CD14-positive monocyte (primary cell): Measurements from ENCODE around the gene WBP2NL. TPM values are rescaled to one million over a fixed set of nuclear protein-coding genes. Genes with fewer than 3 reads are reported as not detected.

ENCODE experiments used
- DNase-seq, 3 donors: peaks; one replicate each; pipeline ENCODE4 v3.0.0-alpha.2; 2011 to 2022
- H2AFZ ChIP-seq: 2 replicates; pipeline ENCODE4 v1.6.0; 2012; ENCODE audit warnings: mild to moderate bottlenecking, low read depth, low read length, inconsistent platforms; ENCODE audit not compliant: insufficient read depth, poor library complexity, severe bottlenecking
- H3K27ac ChIP-seq, 2 donors: 1 replicate in 1 of 2; 2 replicates in 1 of 2; pipeline ENCODE4 v1.5.1; 2012 to 2013; ENCODE audit warnings: low read length in 2 of 2, control low read depth in 1 of 2, inconsistent platforms in 1 of 2, low read depth in 1 of 2, mild to moderate bottlenecking in 1 of 2
- H3K27me3 ChIP-seq, 2 donors: one replicate each; pipeline versions ENCODE4 v1.6.0 to v1.6.1; 2011 to 2013; ENCODE audit warnings: low read length in 2 of 2; ENCODE audit not compliant: control insufficient read depth in 2 of 2, insufficient read depth in 2 of 2
- H3K36me3 ChIP-seq, 2 donors: replicated peaks in 1 of 2; 1 replicate in 1 of 2; 2 replicates in 1 of 2; pipeline versions ENCODE4 v1.5.1 to v1.6.1; 2012 to 2013; ENCODE audit warnings: low read length in 2 of 2, control low read depth in 1 of 2, inconsistent platforms in 1 of 2, mild to moderate bottlenecking in 1 of 2; ENCODE audit not compliant: insufficient read depth in 2 of 2, control insufficient read depth in 1 of 2
- H3K4me1 ChIP-seq, 2 donors: 1 replicate in 1 of 2; 2 replicates in 1 of 2; pipeline versions ENCODE4 v1.5.1 to v1.6.1; 2012 to 2013; ENCODE audit warnings: low read length in 2 of 2, control low read depth in 1 of 2, inconsistent platforms in 1 of 2, mild to moderate bottlenecking in 1 of 2, moderate library complexity in 1 of 2; ENCODE audit not compliant: insufficient read depth in 2 of 2, control insufficient read depth in 1 of 2
- H3K4me2 ChIP-seq: replicated peaks from 2 replicates; pipeline ENCODE3; 2012; ENCODE audit warnings: low read length, moderate library complexity, mild to moderate bottlenecking; ENCODE audit not compliant: poor library complexity, severe bottlenecking; ENCODE audit errors: extremely low read depth
- H3K4me3 ChIP-seq, 3 experiments: fragments of 200-600 bp in 1 of 3; sonication (generic) in 1 of 3; replicated peaks in 1 of 3; 1 replicate in 2 of 3; 2 replicates in 1 of 3; pipeline ENCODE4 v1.5.1; 2011 to 2013; ENCODE audit warnings: low read length in 3 of 3, mild to moderate bottlenecking in 3 of 3, control low read depth in 2 of 3, low read depth in 2 of 3, inconsistent platforms in 1 of 3, moderate library complexity in 1 of 3
- H3K79me2 ChIP-seq: 2 replicates; pipeline ENCODE4 v1.6.0; 2012; ENCODE audit warnings: mild to moderate bottlenecking, control low read depth, inconsistent platforms, low read length, moderate library complexity; ENCODE audit not compliant: insufficient read depth
- H3K9ac ChIP-seq: 2 replicates; pipeline ENCODE4 v1.6.0; 2017; ENCODE audit warnings: low read length, mild to moderate bottlenecking; ENCODE audit not compliant: insufficient read depth, poor library complexity, severe bottlenecking
- H3K9me3 ChIP-seq, 2 donors: replicated peaks in 1 of 2; 1 replicate in 1 of 2; 2 replicates in 1 of 2; pipeline versions ENCODE4 v1.5.1 to v1.6.1; 2012 to 2013; ENCODE audit warnings: low read length in 2 of 2, control low read depth in 1 of 2; ENCODE audit not compliant: control insufficient read depth in 1 of 2, insufficient read depth in 1 of 2
- H4K20me1 ChIP-seq: 2 replicates; pipeline ENCODE4 v1.6.0; 2012; ENCODE audit warnings: mild to moderate bottlenecking, low read length, control low read depth, moderate library complexity; ENCODE audit not compliant: insufficient read depth
- H3K27ac Mint-ChIP-seq, 7 donors: one replicate each; pipeline ENCODE4 v1.8.0; 2020; ENCODE audit warnings: mild to moderate bottlenecking in 7 of 7, mixed read lengths in 7 of 7, moderate library complexity in 6 of 7, inconsistent platforms in 2 of 7
- H3K27me3 Mint-ChIP-seq, 3 donors: one replicate each; pipeline ENCODE4 v1.8.0; 2021 to 2022; ENCODE audit warnings: low read depth in 3 of 3, mild to moderate bottlenecking in 3 of 3, mixed read lengths in 3 of 3, moderate library complexity in 3 of 3, inconsistent platforms in 1 of 3
- H3K36me3 Mint-ChIP-seq, 2 donors: one replicate each; pipeline ENCODE4 v1.8.0; 2020; ENCODE audit warnings: mixed read lengths in 2 of 2, inconsistent platforms in 1 of 2, mild to moderate bottlenecking in 1 of 2
- H3K4me1 Mint-ChIP-seq: one replicate; pipeline ENCODE4 v1.8.0; 2020; ENCODE audit warnings: mild to moderate bottlenecking, mixed read lengths
- H3K4me3 Mint-ChIP-seq, 2 donors: one replicate each; pipeline ENCODE4 v1.8.0; 2020; ENCODE audit warnings: mild to moderate bottlenecking in 2 of 2, mixed read lengths in 2 of 2, moderate library complexity in 1 of 2
- H3K9me3 Mint-ChIP-seq, 7 donors: one replicate each; pipeline ENCODE4 v1.8.0; 2020 to 2022; ENCODE audit warnings: mixed read lengths in 7 of 7, mild to moderate bottlenecking in 6 of 7, moderate library complexity in 6 of 7, inconsistent platforms in 2 of 7
- WGBS: methylation state at CpG from one replicate; pipeline ENCODE4 v1.1.5; 2013; ENCODE audit warnings: missing lambda C conversion rate; ENCODE audit not compliant: insufficient coverage; 5-methylcytosine and 5-hydroxymethylcytosine counted together
- intact Hi-C, 2 donors: fragments of 100-400 bp; cut with micrococcal nuclease; formaldehyde crosslinking; loops; one replicate each; pipeline versions ENCODE4 v1.15.0 to v1.15.1; 2023
- polyA plus RNA-seq, 3 donors: library from polyadenylated mRNA; depleted of rRNA in 1 of 3; unstranded in 2 of 3; stranded (reverse) in 1 of 3; fragments of 300-500 nt in 2 of 3; fragments of >200 nt in 1 of 3; fragmentation: Illumina TruSeq in 2 of 3; gene quantifications; 1 replicate in 2 of 3; 2 replicates in 1 of 3; pipeline ENCODE4 v1.2.3, GENCODE V29; 2012 to 2021
- TF ChIP-seq, protein P1 (sequence below): fragments of 200-600 bp; IDR thresholded peaks from one replicate; pipeline ENCODE4 v1.8.0; 2022; ENCODE audit warnings: antibody characterized with exemption, mild to moderate bottlenecking

WBP2NL gene
- polyA plus RNA-seq, 3 donors = 0.48 to 0.83 (median 0.71) TPM

DNA sequence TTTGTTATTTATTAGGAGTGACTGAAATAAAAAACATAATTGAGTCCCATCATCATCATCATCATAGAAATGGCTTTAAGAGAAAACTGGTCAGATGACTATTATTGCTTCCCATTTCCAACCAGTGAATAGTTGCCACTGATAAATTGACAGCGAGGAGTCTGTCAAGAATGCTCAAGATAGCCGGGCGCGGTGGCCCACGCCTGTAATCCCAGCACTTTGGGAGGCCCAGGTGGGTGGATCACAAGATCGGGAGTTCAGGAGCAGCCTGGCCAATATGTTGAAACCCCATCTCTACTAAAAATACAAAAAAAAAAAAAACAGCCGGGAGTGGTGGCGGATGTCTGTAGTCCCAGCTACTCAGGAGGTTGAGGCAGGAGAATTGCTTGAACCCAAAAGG is 1.9 kb downstream of the WBP2NL start:
- H4K20me1 ChIP-seq = no peaks in the 10 kb centered on the region
- Mint-ChIP-seq H3K27ac (no peak overlapping the region), H3K36me3 (peaks cover 11 to 13% of the 10 kb centered on the region in 2 donors), H3K27me3 (peaks cover 4 to 15% (median 5%) of the 10 kb centered on the region in 3 donors), H3K4me3 (no peak overlapping the region), H3K4me1 (peaks cover 13% of the 10 kb centered on the region), H3K9me3 (peaks cover 3 to 31% (median 18%) of the 10 kb centered on the region in 7 donors)
- no peak overlapping the region for H3K9ac ChIP-seq
- 100% methylated on average over 4 of the region's 8 CpGs for WGBS
- H3K4me1 ChIP-seq = peaks cover 17 to 20% of the 10 kb centered on the region in 2 donors
- H3K27ac ChIP-seq = no peak overlapping the region
- no peak overlapping the region for H3K4me3 ChIP-seq
- DNase-seq = no peak
- peaks cover 6% of the 10 kb centered on the region for H3K79me2 ChIP-seq
- no peak overlapping the region for H3K4me2 ChIP-seq
- no peaks in the 10 kb centered on the region for H3K36me3 ChIP-seq
- TF ChIP-seq, protein P1, sequence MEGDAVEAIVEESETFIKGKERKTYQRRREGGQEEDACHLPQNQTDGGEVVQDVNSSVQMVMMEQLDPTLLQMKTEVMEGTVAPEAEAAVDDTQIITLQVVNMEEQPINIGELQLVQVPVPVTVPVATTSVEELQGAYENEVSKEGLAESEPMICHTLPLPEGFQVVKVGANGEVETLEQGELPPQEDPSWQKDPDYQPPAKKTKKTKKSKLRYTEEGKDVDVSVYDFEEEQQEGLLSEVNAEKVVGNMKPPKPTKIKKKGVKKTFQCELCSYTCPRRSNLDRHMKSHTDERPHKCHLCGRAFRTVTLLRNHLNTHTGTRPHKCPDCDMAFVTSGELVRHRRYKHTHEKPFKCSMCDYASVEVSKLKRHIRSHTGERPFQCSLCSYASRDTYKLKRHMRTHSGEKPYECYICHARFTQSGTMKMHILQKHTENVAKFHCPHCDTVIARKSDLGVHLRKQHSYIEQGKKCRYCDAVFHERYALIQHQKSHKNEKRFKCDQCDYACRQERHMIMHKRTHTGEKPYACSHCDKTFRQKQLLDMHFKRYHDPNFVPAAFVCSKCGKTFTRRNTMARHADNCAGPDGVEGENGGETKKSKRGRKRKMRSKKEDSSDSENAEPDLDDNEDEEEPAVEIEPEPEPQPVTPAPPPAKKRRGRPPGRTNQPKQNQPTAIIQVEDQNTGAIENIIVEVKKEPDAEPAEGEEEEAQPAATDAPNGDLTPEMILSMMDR = no peak
- H2AFZ ChIP-seq = no peak overlapping the region
- intact Hi-C loops = no loop called here
- H3K27me3 ChIP-seq = no peaks in the 10 kb centered on the region
- peaks cover 0 to 18% of the 10 kb centered on the region in 2 donors for H3K9me3 ChIP-seq

DNA sequence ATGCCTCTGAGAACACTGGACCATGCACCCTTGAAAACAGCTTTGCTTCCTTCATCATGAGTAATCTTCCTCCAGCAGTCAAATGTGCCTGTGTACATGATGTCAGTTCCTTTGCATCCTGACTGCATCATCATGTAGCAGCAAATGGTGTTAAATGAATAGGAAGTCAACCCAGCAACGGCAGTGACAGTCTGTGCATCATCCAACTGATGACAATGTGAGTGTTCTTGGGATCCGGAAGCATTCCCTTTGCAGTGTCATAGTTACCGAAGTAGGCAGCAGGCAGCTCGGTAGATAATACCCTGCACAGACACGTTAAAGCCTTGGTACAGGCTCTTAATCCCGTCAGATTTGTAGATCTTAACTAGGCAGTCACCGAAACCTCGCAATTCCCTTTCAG is 2.5 kb downstream of the WBP2NL start:
- peak in 1 of 3 donors; percentile 30 for DNase-seq
- Mint-ChIP-seq H3K36me3 (peaks cover 11 to 13% of the 10 kb centered on the region in 2 donors), H3K27ac (no peak overlapping the region), H3K4me1 (peaks cover 12% of the 10 kb centered on the region), H3K9me3 (peaks cover 7 to 35% (median 20%) of the 10 kb centered on the region in 7 donors), H3K27me3 (peaks cover 4 to 15% (median 6%) of the 10 kb centered on the region in 3 donors), H3K4me3 (no peak overlapping the region)
- WGBS = 77% methylated on average over 7 of the region's 8 CpGs
- no peak overlapping the region for H3K4me2 ChIP-seq
- H3K9me3 ChIP-seq = peaks cover 0 to 18% of the 10 kb centered on the region in 2 donors
- TF ChIP-seq, protein P1 = no peak
- intact Hi-C loops = no loop called here
- H3K27ac ChIP-seq = no peak overlapping the region
- H3K4me3 ChIP-seq = no peak overlapping the region
- H3K4me1 ChIP-seq = peaks cover 17 to 20% of the 10 kb centered on the region in 2 donors
- H3K36me3 ChIP-seq = no peaks in the 10 kb centered on the region
- peaks cover 6% of the 10 kb centered on the region for H3K79me2 ChIP-seq
- H4K20me1 ChIP-seq = no peaks in the 10 kb centered on the region
- no peak overlapping the region for H3K9ac ChIP-seq
- no peaks in the 10 kb centered on the region for H3K27me3 ChIP-seq
- no peak overlapping the region for H2AFZ ChIP-seq
